Measurements from ENCODE around the gene STK10.

The STK10 gene

DNA sequence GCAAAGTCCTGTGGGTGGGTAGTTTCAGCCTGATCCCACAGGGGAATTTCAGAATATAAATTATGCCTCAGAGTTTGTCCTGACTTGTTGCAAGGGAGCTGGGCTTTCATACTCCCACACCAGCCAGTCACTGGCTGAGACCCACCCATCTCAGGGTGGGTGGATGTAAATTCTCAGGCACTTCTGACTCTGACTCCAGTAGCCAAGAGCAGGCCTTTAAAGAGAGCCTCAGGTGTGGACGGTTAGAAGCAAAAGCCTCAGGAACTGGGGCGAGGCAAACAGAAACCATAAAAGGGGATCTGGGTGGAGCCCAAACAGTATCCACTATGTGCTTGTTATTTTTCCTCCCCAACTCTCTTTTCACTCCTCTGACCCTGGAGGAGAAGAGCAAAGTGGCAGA lies 153.0 kb downstream of the STK10 start:
- no peaks in the 10 kb centered on the region for H3K9me2 ChIP-seq (ENCODE audit: low read depth, low read length)
- no peaks in the 10 kb centered on the region for H3K36me3 ChIP-seq (ENCODE audit: insufficient read depth, low read length)
- H3K4me1 ChIP-seq (ENCODE audit: insufficient read depth, low read length, severe bottlenecking): no peaks in the 10 kb centered on the region
- no peak overlapping the region for H2AFZ ChIP-seq (ENCODE audit: low read length)
- TF ChIP-seq CTCF (IDR thresholded peaks at IDR 0.05; ENCODE audit: low read length) (no peak), EZH2 (IDR thresholded peaks at IDR 0.05; ENCODE audit: borderline replicate concordance, low read length) (no peak)
- H3K27ac ChIP-seq (ENCODE audit: low read depth, low read length, poor library complexity, severe bottlenecking): no peak overlapping the region
- H3K9ac ChIP-seq (ENCODE audit: low read length): no peak overlapping the region
- no peak overlapping the region for H3K4me3 ChIP-seq (ENCODE audit: low read depth, low read length, poor library complexity, severe bottlenecking)
- H3K4me2 ChIP-seq (ENCODE audit: low read length): no peak overlapping the region
- H3F3A ChIP-seq (ENCODE audit: insufficient read depth, low read length): no peaks in the 10 kb centered on the region
- no peaks in the 10 kb centered on the region for H3K79me2 ChIP-seq (ENCODE audit: insufficient read depth, low read length)
- peaks cover 6% of the 10 kb centered on the region for H3K9me3 ChIP-seq (ENCODE audit: low read length)
- H3K27me3 ChIP-seq (ENCODE audit: insufficient read depth, low read length): no peaks in the 10 kb centered on the region
- H4K20me1 ChIP-seq (ENCODE audit: insufficient read depth, low read length): no peaks in the 10 kb centered on the region

- no peak overlapping the region for H3K27ac ChIP-seq (ENCODE audit: low read depth, low read length, poor library complexity, severe bottlenecking)
- no peaks in the 10 kb centered on the region for H3K4me1 ChIP-seq (ENCODE audit: insufficient read depth, low read length, severe bottlenecking)
- H2AFZ ChIP-seq (ENCODE audit: low read length): no peak overlapping the region
Measured at GRCh38 chr5:172031894-172032461, 156.0 kb downstream of the STK10 start.

GRCh38 chr5:172029876-172030275 lies 158.1 kb downstream of the STK10 start:
- TF ChIP-seq CTCF (IDR thresholded peaks at IDR 0.05; ENCODE audit: low read length) (no peak), EZH2 (IDR thresholded peaks at IDR 0.05; ENCODE audit: borderline replicate concordance, low read length) (no peak)

More at GRCh38 chr5:172031894-172032461, 156.0 kb downstream of the STK10 start:
- Histone ChIP-seq H3K9me2 (ENCODE audit: low read depth, low read length) (no peaks in the 10 kb centered on the region), H3K4me3 (ENCODE audit: low read depth, low read length, poor library complexity, severe bottlenecking) (no peak overlapping the region), H3K4me2 (ENCODE audit: low read length) (no peak overlapping the region), H3K36me3 (ENCODE audit: insufficient read depth, low read length) (no peaks in the 10 kb centered on the region), H4K20me1 (ENCODE audit: insufficient read depth, low read length) (no peaks in the 10 kb centered on the region), H3F3A (ENCODE audit: insufficient read depth, low read length) (no peaks in the 10 kb centered on the region), H3K9ac (ENCODE audit: low read length) (no peak overlapping the region), H3K79me2 (ENCODE audit: insufficient read depth, low read length) (no peaks in the 10 kb centered on the region), H3K27me3 (ENCODE audit: insufficient read depth, low read length) (no peaks in the 10 kb centered on the region), H3K9me3 (ENCODE audit: low read length) (peaks cover 6% of the 10 kb centered on the region)
- no peak for TF ChIP-seq CTCF (IDR thresholded peaks at IDR 0.05; ENCODE audit: low read length)

More at GRCh38 chr5:172029876-172030275, 158.1 kb downstream of the STK10 start:
- Histone ChIP-seq H3K9ac (ENCODE audit: low read length) (no peak overlapping the region), H3K79me2 (ENCODE audit: insufficient read depth, low read length) (no peaks in the 10 kb centered on the region), H3K4me1 (ENCODE audit: insufficient read depth, low read length, severe bottlenecking) (no peaks in the 10 kb centered on the region), H3K9me2 (ENCODE audit: low read depth, low read length) (no peaks in the 10 kb centered on the region), H3K4me2 (ENCODE audit: low read length) (no peak overlapping the region), H3K9me3 (ENCODE audit: low read length) (peaks cover 6% of the 10 kb centered on the region), H3K36me3 (ENCODE audit: insufficient read depth, low read length) (no peaks in the 10 kb centered on the region), H4K20me1 (ENCODE audit: insufficient read depth, low read length) (no peaks in the 10 kb centered on the region), H3F3A (ENCODE audit: insufficient read depth, low read length) (no peaks in the 10 kb centered on the region), H3K4me3 (ENCODE audit: low read depth, low read length, poor library complexity, severe bottlenecking) (no peak overlapping the region), H2AFZ (ENCODE audit: low read length) (no peak overlapping the region), H3K27ac (ENCODE audit: low read depth, low read length, poor library complexity, severe bottlenecking) (no peak overlapping the region), H3K27me3 (ENCODE audit: insufficient read depth, low read length) (no peaks in the 10 kb centered on the region)
